Sigmoid colon (tissue), 7 donors: ENCODE results near the gene WNT5B. TPM values are rescaled to one million over a fixed set of nuclear protein-coding genes. Genes with fewer than 3 reads are reported as not detected.

ENCODE experiments used
- DNase-seq: peaks from one replicate; pipeline ENCODE4 v3.0.0-alpha.2; 2019
- H3K27ac ChIP-seq, 4 donors: fragments of 200-600 bp; sonication (generic); one replicate each; pipeline ENCODE4 v1.5.1; 2016 to 2019; ENCODE audit warnings: mild to moderate bottlenecking in 1 of 4
- H3K27me3 ChIP-seq, 3 donors: fragments of 200-600 bp; sonication (generic); one replicate each; pipeline ENCODE4 v1.5.1; 2019; ENCODE audit warnings: mild to moderate bottlenecking in 1 of 3
- H3K36me3 ChIP-seq, 4 donors: fragments of 200-600 bp; sonication (generic); one replicate each; pipeline ENCODE4 v1.5.1; 2016 to 2019
- H3K4me1 ChIP-seq, 4 donors: fragments of 200-600 bp; sonication (generic); one replicate each; pipeline ENCODE4 v1.5.1; 2017 to 2019
- H3K4me3 ChIP-seq, 4 donors: fragments of 200-600 bp; sonication (generic); one replicate each; pipeline ENCODE4 v1.5.1; 2017 to 2019; ENCODE audit warnings: mild to moderate bottlenecking in 2 of 4, moderate library complexity in 1 of 4
- H3K9me3 ChIP-seq, 4 donors: fragments of 200-600 bp in 3 of 4; sonication (generic) in 3 of 4; one replicate each; pipeline versions ENCODE4 v1.5.1 to v1.6.1; 2013 to 2019
- EP300 ChIP-seq, 4 donors: sonication (generic); formaldehyde crosslinking; IDR thresholded peaks; one replicate each; pipeline ENCODE4 v1.6.1; 2017; ENCODE audit warnings: antibody characterized with exemption in 4 of 4
- POLR2A ChIP-seq, 2 donors: fragments of 450-650 bp; IDR thresholded peaks; one replicate each; pipeline ENCODE4 v1.6.1; 2016; ENCODE audit warnings: antibody characterized with exemption in 2 of 2, mild to moderate bottlenecking in 2 of 2, moderate library complexity in 2 of 2
- POLR2AphosphoS5 ChIP-seq, 4 donors: sonication (generic); formaldehyde crosslinking; IDR thresholded peaks; one replicate each; pipeline ENCODE4 v1.6.1; 2017; ENCODE audit warnings: antibody characterized with exemption in 4 of 4
- WGBS, 2 donors: extraction: QIAGEN DNeasy Blood & Tissue Kit; methylation state at CpG; one replicate each; pipeline ENCODE4 v1.1.7; 2013; 5-methylcytosine and 5-hydroxymethylcytosine counted together
- intact Hi-C: fragments of 100-400 bp; cut with DNase I; formaldehyde crosslinking; loops from one replicate; pipeline ENCODE4 v1.15.1; 2023
- polyA plus RNA-seq, 3 donors: library from polyadenylated mRNA; stranded (reverse); fragments of 200-250 nt; gene quantifications; one replicate each; pipeline ENCODE4 v1.2.3, GENCODE V29; 2013
- total RNA-seq, 4 donors: library from RNA; depleted of rRNA; stranded (reverse); fragments of >200 nt; gene quantifications; one replicate each; pipeline ENCODE4 v1.1.0, GENCODE V29; 2016
- TF ChIP-seq, protein P1 (sequence below), 4 experiments: fragments of 450-650 bp in 3 of 4; fragments of 200-600 bp in 1 of 4; IDR thresholded peaks; one replicate each; pipeline ENCODE4 v1.5.1; 2016 to 2019; ENCODE audit warnings: antibody characterized with exemption in 4 of 4, mild to moderate bottlenecking in 3 of 4, moderate library complexity in 2 of 4
- donor health status: healthy with polysubstance abuse.
- donor health status: Bipolar disorder and iron deficiency.
- donor health status: healthy.

The WNT5B gene
- total and polyA plus RNA-seq, 7 donors = 0.69 to 72.3 (median 8.4) TPM

DNA sequence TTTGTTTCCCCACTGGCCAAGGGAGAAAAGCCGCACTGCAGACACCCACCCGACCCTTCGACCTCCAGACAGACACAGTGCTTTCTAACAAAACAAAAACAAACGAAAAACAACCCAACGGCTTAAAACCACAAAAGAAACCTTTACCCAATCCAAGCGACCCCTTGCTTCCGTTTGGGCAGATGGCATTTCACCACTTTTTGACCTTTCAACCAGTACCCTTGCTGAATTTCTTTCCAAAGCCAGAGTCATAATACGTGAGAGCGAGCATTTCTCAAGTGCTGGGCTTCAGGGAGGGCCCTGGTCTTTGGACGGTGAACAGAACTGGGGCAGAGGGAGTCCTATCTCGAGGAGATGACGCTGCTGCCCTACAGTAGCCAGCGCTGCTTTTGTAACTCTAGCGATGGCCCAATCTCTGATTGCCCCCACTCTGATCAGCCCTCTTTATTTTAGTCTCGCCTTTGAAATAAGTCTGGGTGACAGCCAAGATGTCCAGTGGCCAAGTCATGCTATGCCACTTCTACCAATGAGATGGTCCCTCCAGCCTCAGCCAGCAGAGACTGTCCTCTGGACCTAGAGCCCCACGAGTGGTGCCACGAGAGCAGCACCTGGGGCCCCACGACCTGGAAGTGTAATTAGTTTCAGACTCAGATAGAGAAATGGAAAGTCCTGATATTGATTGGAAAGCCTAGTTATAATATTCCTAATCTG, 40.0 kb downstream of the WNT5B start:
- H3K27me3 ChIP-seq = no peaks in the 10 kb centered on the region
- WGBS, 2 donors = 49 to 78% methylated on average over 18 of the region's 18 CpGs
- no peak for TF ChIP-seq EP300 (IDR thresholded peaks at IDR 0.05)
- no peak for TF ChIP-seq POLR2A (IDR thresholded peaks at IDR 0.05)
- TF ChIP-seq, protein P1, sequence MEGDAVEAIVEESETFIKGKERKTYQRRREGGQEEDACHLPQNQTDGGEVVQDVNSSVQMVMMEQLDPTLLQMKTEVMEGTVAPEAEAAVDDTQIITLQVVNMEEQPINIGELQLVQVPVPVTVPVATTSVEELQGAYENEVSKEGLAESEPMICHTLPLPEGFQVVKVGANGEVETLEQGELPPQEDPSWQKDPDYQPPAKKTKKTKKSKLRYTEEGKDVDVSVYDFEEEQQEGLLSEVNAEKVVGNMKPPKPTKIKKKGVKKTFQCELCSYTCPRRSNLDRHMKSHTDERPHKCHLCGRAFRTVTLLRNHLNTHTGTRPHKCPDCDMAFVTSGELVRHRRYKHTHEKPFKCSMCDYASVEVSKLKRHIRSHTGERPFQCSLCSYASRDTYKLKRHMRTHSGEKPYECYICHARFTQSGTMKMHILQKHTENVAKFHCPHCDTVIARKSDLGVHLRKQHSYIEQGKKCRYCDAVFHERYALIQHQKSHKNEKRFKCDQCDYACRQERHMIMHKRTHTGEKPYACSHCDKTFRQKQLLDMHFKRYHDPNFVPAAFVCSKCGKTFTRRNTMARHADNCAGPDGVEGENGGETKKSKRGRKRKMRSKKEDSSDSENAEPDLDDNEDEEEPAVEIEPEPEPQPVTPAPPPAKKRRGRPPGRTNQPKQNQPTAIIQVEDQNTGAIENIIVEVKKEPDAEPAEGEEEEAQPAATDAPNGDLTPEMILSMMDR (IDR thresholded peaks at IDR 0.05) = no peak
- no peak for TF ChIP-seq POLR2AphosphoS5 (IDR thresholded peaks at IDR 0.05)
- no peak overlapping the region for H3K27ac ChIP-seq
- H3K4me1 ChIP-seq = no peaks in the 10 kb centered on the region
- intact Hi-C loops = no loop called here
- H3K9me3 ChIP-seq = no peaks in the 10 kb centered on the region
- no peaks in the 10 kb centered on the region for H3K36me3 ChIP-seq
- no peak for DNase-seq
- H3K4me3 ChIP-seq = no peak overlapping the region

DNA sequence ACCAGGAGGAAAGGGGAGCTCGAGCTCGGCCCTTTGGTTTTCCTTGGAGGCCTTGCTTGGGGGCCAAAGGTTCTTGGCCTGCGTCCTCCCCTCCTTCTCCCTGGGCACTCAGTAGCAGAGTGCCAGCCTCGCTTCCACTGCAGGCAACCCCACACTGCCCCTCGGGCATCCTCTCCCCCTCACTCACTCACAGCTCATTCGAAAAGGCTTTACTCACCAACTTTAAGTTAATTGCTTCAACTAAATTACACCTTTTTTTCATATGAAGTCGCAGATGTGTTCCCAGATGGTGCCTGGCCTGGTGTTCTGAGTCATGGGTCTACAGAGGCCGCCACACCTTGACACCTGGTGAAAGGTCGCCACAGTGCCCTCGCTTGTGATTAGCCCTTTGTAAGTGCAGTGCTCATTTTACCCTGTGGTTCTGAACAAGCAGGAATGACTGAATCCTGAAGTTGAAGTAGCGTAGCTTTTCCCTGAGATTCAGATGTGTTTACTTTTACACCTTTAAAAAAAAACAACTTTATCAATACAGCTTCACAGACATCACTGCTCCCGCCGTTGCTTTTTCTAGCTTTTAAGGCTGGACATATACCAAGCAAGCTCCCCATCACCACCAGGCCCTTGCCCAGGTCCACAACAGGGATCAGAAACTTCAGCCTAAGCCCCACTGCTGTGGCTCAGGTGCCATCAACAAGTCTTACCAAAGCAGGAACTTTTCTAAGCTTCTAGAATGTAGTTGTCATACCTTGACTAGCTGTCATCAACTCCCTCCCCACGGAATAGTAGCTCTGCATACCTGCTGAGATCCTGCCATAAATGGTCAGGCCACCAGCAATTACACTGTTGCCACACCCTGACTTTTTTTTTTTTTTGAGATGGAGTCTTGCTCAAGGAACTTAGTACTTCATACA, 41.6 kb downstream of the WNT5B start:
- Histone ChIP-seq H3K27me3 (no peaks in the 10 kb centered on the region), H3K9me3 (no peaks in the 10 kb centered on the region), H3K27ac (no peak overlapping the region), H3K4me1 (no peaks in the 10 kb centered on the region), H3K4me3 (no peak overlapping the region), H3K36me3 (no peaks in the 10 kb centered on the region)
- TF ChIP-seq POLR2A (IDR thresholded peaks at IDR 0.05) (no peak), POLR2AphosphoS5 (IDR thresholded peaks at IDR 0.05) (no peak), EP300 (IDR thresholded peaks at IDR 0.05) (no peak)
- TF ChIP-seq, protein P1 (IDR thresholded peaks at IDR 0.05) = no peak
- 16 to 59% methylated on average over 14 of the region's 14 CpGs for whole genome bisulfite sequencing, 2 donors
- DNase-seq = no peak
- intact Hi-C loops = no loop called here

GRCh38 chr12:1676043-1676442, 47.0 kb downstream of the WNT5B start:
- no peaks in the 10 kb centered on the region for H3K27me3 ChIP-seq
- TF ChIP-seq, protein P1 (IDR thresholded peaks at IDR 0.05) = no peak
- TF ChIP-seq POLR2AphosphoS5 (IDR thresholded peaks at IDR 0.05) (no peak), EP300 (IDR thresholded peaks at IDR 0.05) (no peak), POLR2A (IDR thresholded peaks at IDR 0.05) (no peak)
- no peaks in the 10 kb centered on the region for H3K36me3 ChIP-seq
- H3K4me3 ChIP-seq = no peak overlapping the region
- no peak overlapping the region for H3K27ac ChIP-seq
- no peaks in the 10 kb centered on the region for H3K4me1 ChIP-seq
- no peaks in the 10 kb centered on the region for H3K9me3 ChIP-seq
- 92 to 96% methylated on average over 3 of the region's 3 CpGs for WGBS, 2 donors
- no peak for DNase-seq
- intact Hi-C loops = no loop called here

DNA sequence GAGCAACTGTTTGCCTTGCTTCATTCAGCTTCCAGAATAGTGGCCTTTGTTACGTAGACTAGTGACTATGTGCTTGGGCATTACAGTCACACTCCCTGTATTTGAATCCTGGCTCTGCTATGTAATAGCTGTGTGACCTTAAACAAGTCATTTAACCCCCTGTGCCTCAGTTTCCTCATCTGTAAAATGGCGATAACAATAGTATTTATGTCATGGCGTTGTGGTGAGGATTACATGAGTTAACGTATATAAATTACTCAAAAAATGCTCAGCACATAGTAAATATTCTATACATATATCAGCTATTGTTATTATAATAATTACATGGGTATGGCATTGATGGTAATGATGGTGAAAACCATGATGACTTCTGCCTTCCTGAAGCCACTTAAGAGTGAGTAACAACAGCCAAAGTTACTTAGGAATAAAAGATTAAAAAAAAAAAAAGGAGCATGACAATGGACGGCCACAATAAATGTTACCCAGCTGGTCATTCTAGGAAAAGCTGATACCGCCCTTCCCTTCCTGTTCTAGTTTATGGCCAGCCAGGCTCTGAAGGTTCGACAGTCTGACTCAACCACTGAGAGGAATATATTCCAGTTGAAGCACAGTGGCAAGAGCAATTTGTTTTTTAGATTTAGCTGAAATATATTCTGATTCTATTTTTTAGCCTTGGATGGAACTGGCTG, 51.9 kb downstream of the WNT5B start:
- 44 to 74% methylated on average over 7 of the region's 7 CpGs for WGBS, 2 donors
- Histone ChIP-seq H3K27ac (peak overlapping the region in 2 of 4 donors; percentile 22 to 59), H3K36me3 (no peaks in the 10 kb centered on the region), H3K4me3 (no peak overlapping the region), H3K9me3 (no peaks in the 10 kb centered on the region), H3K4me1 (no peaks in the 10 kb centered on the region), H3K27me3 (no peaks in the 10 kb centered on the region)
- intact Hi-C loops = no loop called here
- DNase-seq = no peak
- TF ChIP-seq POLR2A (IDR thresholded peaks at IDR 0.05) = no peak
- TF ChIP-seq, protein P1 (IDR thresholded peaks at IDR 0.05) = no peak
- TF ChIP-seq POLR2AphosphoS5 (IDR thresholded peaks at IDR 0.05) = peak in 1 of 4 donors; percentile 12
